IMR-90 (cell line): Measurements from ENCODE around the gene KCTD8. TPM values are rescaled to one million over a fixed set of nuclear protein-coding genes. Genes with fewer than 3 reads are reported as not detected.

Experiments
- ATAC-seq: fragments of 200-7000 bp; cut with Tn5 transposase; 2 replicates; pipeline ENCODE4 v1.9.1; 2020; ENCODE audit warnings: low read depth, mild to moderate bottlenecking, moderate library complexity
- BruUV-seq: library from RNA; stranded (reverse); fragments of 400-500 nt; replicated peaks from 2 replicates; lab custom pipeline; 2021; lab: Mats Ljungman, UMichigan
- CTCF ChIA-PET: fragments of 300-600 bp; formaldehyde crosslinking; extraction: SDS; loops from one replicate; lab custom pipeline; 2021; ENCODE audit warnings: antibody characterized with exemption; lab: Yijun Ruan, JAX
- POLR2A ChIA-PET: fragments of 300-600 bp; sonication (Branson Sonifier 250); formaldehyde crosslinking; loops from one replicate; lab custom pipeline; 2022; ENCODE audit warnings: antibody characterized with exemption; ENCODE audit not compliant: unreplicated experiment; lab: Charles Lee
- DNase-seq: peaks from one replicate; pipeline ENCODE4 v3.0.0; 2013
- H2AFZ ChIP-seq: replicated peaks from 2 replicates; pipeline ENCODE3; 2013; ENCODE audit warnings: low read length, mild to moderate bottlenecking; ENCODE audit not compliant: poor library complexity
- H2AK5ac ChIP-seq: 2 replicates; pipeline ENCODE4 v1.6.1; 2013; ENCODE audit warnings: low read depth, low read length, inconsistent platforms
- H2AK9ac ChIP-seq: replicated peaks from 2 replicates; pipeline ENCODE3; 2013; ENCODE audit warnings: mild to moderate bottlenecking, low read depth, low read length, moderate library complexity; ENCODE audit not compliant: poor library complexity
- H2BK120ac ChIP-seq: 2 replicates; pipeline ENCODE4 v1.6.1; 2013; ENCODE audit warnings: low read depth, low read length, inconsistent platforms
- H2BK15ac ChIP-seq: 3 replicates; pipeline ENCODE4 v1.6.1; 2013; ENCODE audit warnings: low read depth, low read length, inconsistent platforms
- H2BK20ac ChIP-seq: 2 replicates; pipeline ENCODE4 v1.6.1; 2013; ENCODE audit warnings: low read depth, mild to moderate bottlenecking, inconsistent platforms, low read length, moderate library complexity
- H2BK5ac ChIP-seq: 2 replicates; pipeline ENCODE4 v1.6.1; 2013; ENCODE audit warnings: mild to moderate bottlenecking, low read depth, low read length, inconsistent platforms; ENCODE audit not compliant: poor library complexity, severe bottlenecking
- H3K14ac ChIP-seq: replicated peaks from 2 replicates; pipeline ENCODE4 v1.6.1; 2013; ENCODE audit warnings: low read depth, low read length, inconsistent platforms
- H3K18ac ChIP-seq: 2 replicates; pipeline ENCODE4 v1.6.1; 2013; ENCODE audit warnings: low read depth, low read length, control low read depth
- H3K23ac ChIP-seq: 2 replicates; pipeline ENCODE4 v1.6.1; 2013; ENCODE audit warnings: low read depth, low read length, inconsistent platforms
- H3K27ac ChIP-seq: 2 replicates; pipeline ENCODE4 v1.5.1; 2013; ENCODE audit warnings: mild to moderate bottlenecking, control low read depth, low read length; ENCODE audit not compliant: insufficient read depth
- H3K27me3 ChIP-seq: 2 replicates; pipeline ENCODE4 v1.6.1; 2013; ENCODE audit warnings: low read length; ENCODE audit not compliant: control insufficient read depth, insufficient read depth
- H3K36me3 ChIP-seq: 2 replicates; pipeline ENCODE4 v1.6.1; 2013; ENCODE audit warnings: low read length, mixed read lengths; ENCODE audit not compliant: control insufficient read depth, insufficient read depth
- H3K4ac ChIP-seq: 2 replicates; pipeline ENCODE4 v1.6.1; 2013; ENCODE audit warnings: low read depth, low read length, inconsistent platforms
- H3K4me1 ChIP-seq: 2 replicates; pipeline ENCODE4 v1.6.1; 2013; ENCODE audit warnings: low read length, mixed read lengths; ENCODE audit not compliant: control insufficient read depth, insufficient read depth
- H3K4me2 ChIP-seq: 2 replicates; pipeline ENCODE4 v1.6.1; 2013; ENCODE audit warnings: low read depth, mild to moderate bottlenecking, control low read depth, low read length, moderate library complexity
- H3K4me3 ChIP-seq: 2 replicates; pipeline ENCODE4 v1.5.1; 2013; ENCODE audit warnings: low read depth, mild to moderate bottlenecking, control low read depth, low read length, moderate library complexity; ENCODE audit not compliant: insufficient read depth
- H3K56ac ChIP-seq: 2 replicates; pipeline ENCODE4 v1.6.1; 2013; ENCODE audit warnings: low read length, inconsistent platforms; ENCODE audit not compliant: insufficient read depth; ENCODE audit errors: extremely low read depth
- H3K79me1 ChIP-seq, 2 experiments: 2 replicates each; pipeline ENCODE4 v1.6.1; 2013; ENCODE audit warnings: low read length in 2 of 2, inconsistent platforms in 1 of 2, low read depth in 1 of 2
- H3K9ac ChIP-seq: 2 replicates; pipeline ENCODE4 v1.6.1; 2013; ENCODE audit warnings: low read depth, low read length, control low read depth
- H3K9me1 ChIP-seq: 2 replicates; pipeline ENCODE4 v1.6.1; 2013; ENCODE audit warnings: low read length, inconsistent platforms; ENCODE audit not compliant: insufficient read depth
- H3K9me3 ChIP-seq: 2 replicates; pipeline ENCODE4 v1.6.1; 2013; ENCODE audit warnings: low read length; ENCODE audit not compliant: control insufficient read depth, insufficient read depth
- H4K20me1 ChIP-seq: 2 replicates; pipeline ENCODE4 v1.6.1; 2013; ENCODE audit warnings: low read length, inconsistent platforms; ENCODE audit not compliant: insufficient read depth
- H4K5ac ChIP-seq: 2 replicates; pipeline ENCODE4 v1.6.1; 2013; ENCODE audit warnings: mild to moderate bottlenecking, low read depth, low read length, control low read depth
- H4K8ac ChIP-seq, 2 experiments: 2 replicates each; pipeline ENCODE4 v1.6.1; 2013; ENCODE audit warnings: low read depth in 2 of 2, low read length in 2 of 2, control low read depth in 1 of 2, inconsistent platforms in 1 of 2
- H4K91ac ChIP-seq: 2 replicates; pipeline ENCODE4 v1.6.1; 2013; ENCODE audit warnings: low read depth, low read length, inconsistent platforms; ENCODE audit not compliant: insufficient read depth
- BHLHE40 ChIP-seq: fragments of 150-350 bp; IDR thresholded peaks from 2 replicates; pipeline ENCODE4 v1.6.1; 2016; ENCODE audit warnings: mild to moderate bottlenecking, low read depth, low read length
- CHD1 ChIP-seq: IDR thresholded peaks from 2 replicates; pipeline ENCODE4 v1.6.1; 2012; ENCODE audit warnings: low read depth, low read length, improper control_type of control experiment
- ELK1 ChIP-seq: fragments of 150-350 bp; IDR thresholded peaks from 2 replicates; pipeline ENCODE4 v1.6.1; 2016; ENCODE audit warnings: low read depth, mild to moderate bottlenecking, low read length, moderate library complexity, borderline replicate concordance
- MAZ ChIP-seq: IDR thresholded peaks from 2 replicates; pipeline ENCODE4 v1.6.1; 2012; ENCODE audit warnings: low read depth, mild to moderate bottlenecking, low read length, improper control_type of control experiment, moderate library complexity, borderline replicate concordance
- NFE2L2 ChIP-seq: fragments of 150-350 bp; IDR thresholded peaks from 2 replicates; pipeline ENCODE4 v1.6.1; 2016; ENCODE audit warnings: low read depth, mild to moderate bottlenecking, low read length
- RAD21 ChIP-seq: IDR thresholded peaks from 2 replicates; pipeline ENCODE4 v1.6.1; 2012; ENCODE audit warnings: low read length, improper control_type of control experiment
- RFX5 ChIP-seq: IDR thresholded peaks from 2 replicates; pipeline ENCODE4 v1.8.0; 2012; ENCODE audit warnings: low read depth, mild to moderate bottlenecking, low read length, moderate library complexity
- SMC3 ChIP-seq: fragments of 150-350 bp; IDR thresholded peaks from 2 replicates; pipeline ENCODE4 v1.6.1; 2016; ENCODE audit warnings: low read depth, mild to moderate bottlenecking, antibody characterized with exemption, low read length, moderate library complexity
- WGBS, 2 experiments: methylation state at CpG; one replicate each; pipeline versions ENCODE4 v1.1.5 to v1.1.7; 2013; ENCODE audit warnings: missing lambda C conversion rate in 2 of 2; ENCODE audit not compliant: insufficient read length in 1 of 2; ENCODE audit errors: extremely low coverage in 2 of 2; 5-methylcytosine and 5-hydroxymethylcytosine counted together
- dilution Hi-C: fragments of 300-500 bp; cut with HindIII; formaldehyde crosslinking; loops from one replicate; pipeline ENCODE4 v1.14.3; 2018; ENCODE audit warnings: low sequenced_read_pairs; ENCODE audit not compliant: unreplicated experiment
- in situ Hi-C: fragments of 300-500 bp; cut with MboI; formaldehyde crosslinking; loops from 3 replicates; pipeline ENCODE4 v1.14.3; 2019; ENCODE audit warnings: low sequenced_read_pairs, inconsistent platforms, mixed read lengths
- intact Hi-C: fragments of 100-400 bp; cut with micrococcal nuclease; formaldehyde crosslinking; loops from 2 replicates; pipeline ENCODE4 v1.10.0; 2022
- polyA plus RNA-seq, 3 experiments: library from polyadenylated mRNA; depleted of rRNA; stranded (reverse); fragments of >200 nt; gene quantifications; 2 replicates each; pipeline ENCODE4 v1.2.3, GENCODE V29; 2012; ENCODE audit warnings: low replicate concordance in 1 of 3
- total RNA-seq: library from RNA; depleted of rRNA; stranded (reverse); fragments of >200 nt; gene quantifications from 2 replicates; pipeline ENCODE4 v1.2.3, GENCODE V29; 2012

Gene KCTD8
- total and polyA plus RNA-seq, 2 of the 4 experiments (the other 2 are of a cell fraction), result 0.03 TPM; not detected in 1

GRCh38 chr4:44434247-44434646, 14.4 kb downstream of the KCTD8 start:
- Histone ChIP-seq H2AFZ (no peak overlapping the region), H2BK120ac (no peak overlapping the region), H3K79me1 (no peaks in the 10 kb centered on the region), H3K56ac (no peak overlapping the region), H3K4me3 (no peak overlapping the region), H3K27ac (no peak overlapping the region), H4K20me1 (no peaks in the 10 kb centered on the region), H3K9me1 (no peaks in the 10 kb centered on the region), H3K4me1 (no peaks in the 10 kb centered on the region), H2AK5ac (no peak overlapping the region), H2BK5ac (no peak overlapping the region), H3K9me3 (no peaks in the 10 kb centered on the region), H4K8ac (no peak overlapping the region), H4K5ac (no peak overlapping the region), H2AK9ac (no peak overlapping the region), H3K18ac (no peak overlapping the region), H3K4me2 (no peak overlapping the region), H2BK15ac (no peak overlapping the region), H3K14ac (no peak overlapping the region), H3K36me3 (no peaks in the 10 kb centered on the region), H3K23ac (no peak overlapping the region), H3K4ac (no peak overlapping the region), H2BK20ac (no peak overlapping the region), H3K27me3 (no peaks in the 10 kb centered on the region), H4K91ac (no peak overlapping the region), H3K9ac (no peak overlapping the region)
- TF ChIP-seq CHD1 (no peak), BHLHE40 (no peak), RFX5 (no peak), NFE2L2 (no peak), ELK1 (no peak), SMC3 (no peak), MAZ (no peak), RAD21 (no peak)
- dilution Hi-C loops (no loop called here), intact Hi-C loops (no loop called here), in situ Hi-C loops (no loop called here)
- ATAC-seq, result no peak
- CTCF ChIA-PET, result no interaction called here
- BruUV-seq, result no TSS peak
- no CpG with 5 or more reads among the region's 2 CpGs for WGBS, 2 experiments
- POLR2A ChIA-PET, result no interaction called here
- DNase-seq, result no peak
